Activated naive CD8-positive, alpha-beta T cell treated with anti-CD3 and anti-CD28 coated beads, Interleukin-2, amount 50 U/mL, for 24 hours (primary cell): ENCODE measurements around the gene RPS6KA2.

Experiments
- ATAC-seq: fragments of 150-1000 bp; cut with Tn5 transposase; one replicate; pipeline ENCODE4 v1.10.0; 2021
- DNase-seq: peaks from one replicate; pipeline ENCODE4 v3.0.0; 2021
- H3K27ac Mint-ChIP-seq: one replicate; pipeline ENCODE4 v1.8.0; 2021; ENCODE audit warnings: mild to moderate bottlenecking, mixed read lengths
- H3K27me3 Mint-ChIP-seq: one replicate; pipeline ENCODE4 v1.8.0; 2021; ENCODE audit warnings: mixed read lengths
- H3K36me3 Mint-ChIP-seq: one replicate; pipeline ENCODE4 v1.8.0; 2021; ENCODE audit warnings: low read depth, mixed read lengths
- H3K4me1 Mint-ChIP-seq: one replicate; pipeline ENCODE4 v1.8.0; 2021; ENCODE audit warnings: mixed read lengths
- H3K4me3 Mint-ChIP-seq: one replicate; pipeline ENCODE4 v1.8.0; 2021; ENCODE audit warnings: mild to moderate bottlenecking, moderate library complexity, mixed read lengths
- H3K9me3 Mint-ChIP-seq: one replicate; pipeline ENCODE4 v1.8.0; 2021; ENCODE audit warnings: mixed read lengths

Gene RPS6KA2

DNA sequence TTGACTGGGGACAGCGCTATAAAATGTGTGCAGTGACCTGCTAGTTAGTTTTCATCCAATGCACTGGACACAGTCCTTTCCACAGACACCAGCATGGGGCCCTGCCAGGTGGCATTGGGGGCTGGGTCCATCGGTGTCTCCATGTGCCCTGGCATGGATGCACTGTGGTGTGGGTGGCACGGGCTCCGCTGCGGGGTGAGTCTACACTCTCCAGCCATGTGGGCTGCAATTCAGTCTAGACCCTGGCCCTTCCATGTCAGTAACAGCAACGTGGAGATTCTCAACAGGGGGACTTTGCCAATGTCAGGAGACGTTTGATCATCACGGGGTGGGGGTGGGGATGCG lies 140.5 kb downstream of the RPS6KA2 start:
- Mint-ChIP-seq H3K27me3 (no peaks in the 10 kb centered on the region), H3K4me3 (no peak overlapping the region), H3K9me3 (peaks cover 12% of the 10 kb centered on the region), H3K27ac (no peak overlapping the region), H3K36me3 (peaks cover 10% of the 10 kb centered on the region), H3K4me1 (peaks cover 18% of the 10 kb centered on the region)
- ATAC-seq = no peak
- no peak for DNase-seq

DNA sequence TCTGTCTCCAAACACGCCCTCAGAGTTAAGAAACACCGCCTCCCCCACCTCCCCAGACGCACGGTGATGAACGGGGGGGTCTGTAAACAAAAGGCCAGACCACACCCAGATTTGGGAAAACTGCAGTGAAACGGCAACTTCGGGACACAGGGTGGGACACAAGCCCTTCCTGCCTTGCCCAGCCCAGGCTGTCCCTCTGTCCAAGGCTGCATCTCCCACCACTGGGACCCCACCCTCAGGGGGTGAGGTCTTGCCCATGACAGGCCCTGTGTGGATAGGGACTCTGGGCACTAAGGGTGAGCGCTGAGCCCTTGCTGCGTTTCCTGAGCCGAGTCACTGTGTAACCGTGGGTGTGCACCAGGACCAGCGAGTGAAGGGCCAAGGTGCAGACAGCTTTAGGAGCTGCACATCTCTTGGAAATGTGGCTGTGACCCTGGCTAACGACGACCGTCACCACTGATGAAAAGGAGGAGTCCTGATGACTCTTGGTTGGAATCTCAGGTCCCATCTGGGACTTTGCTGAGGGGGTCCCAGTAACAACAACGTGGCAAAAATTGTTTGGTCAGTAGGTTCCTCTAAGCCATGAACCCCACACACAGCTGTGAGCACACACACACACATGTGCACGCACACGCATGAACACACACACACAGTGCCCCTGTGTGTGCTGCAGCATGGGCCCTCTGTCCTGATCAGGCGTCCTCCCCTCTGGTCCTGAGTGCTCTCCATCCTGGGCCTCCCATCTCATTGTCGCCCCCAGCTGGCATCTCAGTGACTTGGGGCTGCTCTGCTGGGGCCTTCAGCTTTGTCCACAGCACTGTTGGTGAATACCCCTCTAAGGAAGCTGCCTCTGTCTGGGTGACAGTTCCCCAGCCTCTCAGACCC lies 141.2 kb downstream of the RPS6KA2 start:
- H3K4me3 Mint-ChIP-seq = no peak overlapping the region
- no peak for ATAC-seq
- H3K27me3 Mint-ChIP-seq = no peaks in the 10 kb centered on the region
- DNase-seq = no peak
- no peak overlapping the region for H3K27ac Mint-ChIP-seq
- H3K9me3 Mint-ChIP-seq = peaks cover 12% of the 10 kb centered on the region
- peaks cover 10% of the 10 kb centered on the region for H3K36me3 Mint-ChIP-seq
- H3K4me1 Mint-ChIP-seq = peaks cover 18% of the 10 kb centered on the region

- peaks cover 10% of the 10 kb centered on the region for H3K36me3 Mint-ChIP-seq
- no peak overlapping the region for H3K4me3 Mint-ChIP-seq
- H3K27me3 Mint-ChIP-seq = no peaks in the 10 kb centered on the region
- H3K9me3 Mint-ChIP-seq = peaks cover 12% of the 10 kb centered on the region
- DNase-seq (no peak), ATAC-seq (no peak)
- H3K27ac Mint-ChIP-seq = no peak overlapping the region
- peaks cover 18% of the 10 kb centered on the region for H3K4me1 Mint-ChIP-seq
Measured at GRCh38 chr6:166484863-166485262, 142.2 kb downstream of the RPS6KA2 start.

GRCh38 chr6:166483573-166484250 lies 143.3 kb downstream of the RPS6KA2 start:
- Mint-ChIP-seq H3K4me1 (peaks cover 16% of the 10 kb centered on the region), H3K36me3 (peaks cover 10% of the 10 kb centered on the region)

DNA sequence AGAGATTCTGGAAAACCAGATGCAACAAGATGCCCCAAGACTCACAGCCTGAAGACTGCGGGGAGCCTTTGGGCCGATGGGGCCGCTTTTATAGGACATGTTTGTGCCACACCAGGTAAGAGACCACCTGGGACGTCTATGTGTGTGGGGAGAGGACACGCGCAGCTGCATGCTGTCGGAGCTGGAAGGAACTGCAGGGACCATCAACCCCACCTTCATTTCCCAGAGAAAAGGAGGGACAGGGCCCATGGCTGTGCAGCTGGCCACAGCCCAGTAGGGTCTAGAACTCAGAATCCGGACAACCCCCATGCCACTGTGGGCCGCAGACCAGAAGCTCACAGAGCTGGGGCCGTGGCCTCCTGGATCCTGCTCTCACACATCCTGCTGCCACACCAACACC lies 144.0 kb downstream of the RPS6KA2 start:
- DNase-seq (no peak), ATAC-seq (no peak)
- H3K27me3 Mint-ChIP-seq = no peaks in the 10 kb centered on the region
- peaks cover 7% of the 10 kb centered on the region for H3K36me3 Mint-ChIP-seq
- peaks cover 8% of the 10 kb centered on the region for H3K9me3 Mint-ChIP-seq
- no peak overlapping the region for H3K4me3 Mint-ChIP-seq
- peaks cover 10% of the 10 kb centered on the region for H3K4me1 Mint-ChIP-seq
- H3K27ac Mint-ChIP-seq = no peak overlapping the region

More at GRCh38 chr6:166483573-166484250, 143.3 kb downstream of the RPS6KA2 start:
- H3K9me3 Mint-ChIP-seq = peaks cover 12% of the 10 kb centered on the region
- DNase-seq (no peak), ATAC-seq (no peak)
- no peak overlapping the region for H3K4me3 Mint-ChIP-seq
- H3K27me3 Mint-ChIP-seq = no peaks in the 10 kb centered on the region
- H3K27ac Mint-ChIP-seq = no peak overlapping the region

DNA sequence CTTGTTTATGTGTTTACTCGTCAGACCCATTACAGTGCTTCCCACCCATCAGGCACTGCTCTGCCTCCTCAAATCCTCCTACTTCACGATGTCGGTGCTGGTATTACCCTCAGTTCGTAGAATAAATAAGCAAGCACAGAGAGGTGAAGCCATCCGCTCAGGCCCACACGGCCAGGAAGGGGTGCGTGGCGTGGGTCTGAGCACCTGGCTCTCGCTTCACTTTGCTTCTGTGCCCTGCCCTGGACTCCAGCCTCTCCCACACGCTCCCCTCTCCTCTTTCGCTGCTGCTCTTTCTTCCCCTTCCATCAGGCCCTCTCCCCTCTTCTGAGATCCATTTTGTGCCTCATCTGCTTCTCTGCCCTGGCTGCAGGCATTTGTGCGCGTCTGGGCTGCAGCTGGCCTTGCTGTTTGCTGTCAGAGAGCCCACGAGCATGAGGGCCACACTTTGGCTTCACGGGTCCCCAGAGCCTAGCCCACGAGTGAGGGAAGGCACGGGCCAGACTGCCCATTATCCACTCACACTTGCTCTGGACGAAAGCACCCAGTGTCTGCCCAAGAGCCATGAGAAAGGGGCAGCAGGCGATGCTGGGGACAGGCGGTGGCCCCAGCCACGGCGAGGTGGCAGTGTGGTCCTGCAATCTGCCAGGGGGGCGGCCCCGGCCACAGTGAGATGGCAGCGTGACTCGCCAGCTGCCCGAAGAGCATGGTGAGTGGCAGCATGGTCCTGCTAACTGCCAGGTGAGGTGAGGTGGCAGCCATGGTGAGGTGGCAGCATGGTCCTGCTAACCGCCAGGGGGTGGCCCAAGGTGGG lies 148.1 kb downstream of the RPS6KA2 start:
- Mint-ChIP-seq H3K36me3 (no peaks in the 10 kb centered on the region), H3K4me1 (no peaks in the 10 kb centered on the region), H3K27ac (no peak overlapping the region), H3K9me3 (no peaks in the 10 kb centered on the region), H3K4me3 (no peak overlapping the region), H3K27me3 (no peaks in the 10 kb centered on the region)
- DNase-seq (no peak), ATAC-seq (no peak)

DNA sequence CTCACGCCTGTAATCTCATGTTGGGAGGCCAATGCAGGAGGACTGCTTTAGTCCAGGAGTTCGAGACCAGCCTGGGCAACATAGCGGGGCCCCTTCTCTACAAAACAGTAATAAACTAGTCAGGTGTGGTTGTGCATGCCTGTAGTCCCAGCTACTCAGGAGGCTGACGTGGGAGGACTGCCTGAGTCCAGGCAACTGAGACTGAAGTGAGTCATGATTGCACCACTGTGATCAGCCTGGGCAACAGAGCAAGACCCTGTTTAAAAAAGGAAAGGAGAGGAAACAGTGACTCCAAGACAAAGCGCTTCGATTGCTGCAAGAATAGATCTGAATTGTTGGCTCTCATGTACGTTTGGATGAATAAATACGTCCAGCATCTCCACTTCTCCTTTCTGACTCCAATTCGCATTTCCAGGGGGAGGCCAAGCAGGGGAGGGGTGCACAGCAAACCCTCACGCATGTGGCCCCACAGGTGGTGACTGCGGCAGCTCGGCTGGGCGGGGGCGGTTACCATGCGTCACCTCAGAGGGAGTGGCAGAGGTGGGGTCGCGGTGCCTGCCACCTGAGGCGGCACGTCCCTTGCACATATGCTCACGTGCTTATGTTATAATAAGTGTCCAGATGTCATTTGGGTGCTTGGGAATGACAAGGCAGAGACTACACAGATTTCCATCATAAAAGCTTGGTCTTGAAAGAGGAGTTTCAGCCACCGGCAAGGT lies 149.2 kb downstream of the RPS6KA2 start:
- no peaks in the 10 kb centered on the region for H3K36me3 Mint-ChIP-seq
- no peak overlapping the region for H3K27ac Mint-ChIP-seq
- H3K9me3 Mint-ChIP-seq = no peaks in the 10 kb centered on the region
- DNase-seq (no peak), ATAC-seq (no peak)
- no peaks in the 10 kb centered on the region for H3K27me3 Mint-ChIP-seq
- H3K4me3 Mint-ChIP-seq = no peak overlapping the region
- H3K4me1 Mint-ChIP-seq = no peaks in the 10 kb centered on the region

GRCh38 chr6:166476634-166477215 lies 150.3 kb downstream of the RPS6KA2 start:
- no peaks in the 10 kb centered on the region for H3K27me3 Mint-ChIP-seq
- H3K4me1 Mint-ChIP-seq = no peaks in the 10 kb centered on the region
- H3K36me3 Mint-ChIP-seq = no peaks in the 10 kb centered on the region
- H3K4me3 Mint-ChIP-seq = no peak overlapping the region
- DNase-seq = no peak
- no peak overlapping the region for H3K27ac Mint-ChIP-seq
- no peaks in the 10 kb centered on the region for H3K9me3 Mint-ChIP-seq
- no peak for ATAC-seq

- no peak overlapping the region for H3K27ac Mint-ChIP-seq
- no peak overlapping the region for H3K4me3 Mint-ChIP-seq
- no peak for DNase-seq
- no peaks in the 10 kb centered on the region for H3K36me3 Mint-ChIP-seq
- no peaks in the 10 kb centered on the region for H3K9me3 Mint-ChIP-seq
- no peaks in the 10 kb centered on the region for H3K27me3 Mint-ChIP-seq
- no peaks in the 10 kb centered on the region for H3K4me1 Mint-ChIP-seq
- no peak for ATAC-seq
Measured at GRCh38 chr6:166476061-166476591, 150.9 kb downstream of the RPS6KA2 start.

- Mint-ChIP-seq H3K27me3 (no peaks in the 10 kb centered on the region), H3K4me3 (no peak overlapping the region), H3K27ac (no peak overlapping the region), H3K4me1 (no peaks in the 10 kb centered on the region), H3K36me3 (no peaks in the 10 kb centered on the region), H3K9me3 (no peaks in the 10 kb centered on the region)
- no peak for DNase-seq
- ATAC-seq = no peak
Measured at GRCh38 chr6:166474721-166475565, 152.1 kb downstream of the RPS6KA2 start.

DNA sequence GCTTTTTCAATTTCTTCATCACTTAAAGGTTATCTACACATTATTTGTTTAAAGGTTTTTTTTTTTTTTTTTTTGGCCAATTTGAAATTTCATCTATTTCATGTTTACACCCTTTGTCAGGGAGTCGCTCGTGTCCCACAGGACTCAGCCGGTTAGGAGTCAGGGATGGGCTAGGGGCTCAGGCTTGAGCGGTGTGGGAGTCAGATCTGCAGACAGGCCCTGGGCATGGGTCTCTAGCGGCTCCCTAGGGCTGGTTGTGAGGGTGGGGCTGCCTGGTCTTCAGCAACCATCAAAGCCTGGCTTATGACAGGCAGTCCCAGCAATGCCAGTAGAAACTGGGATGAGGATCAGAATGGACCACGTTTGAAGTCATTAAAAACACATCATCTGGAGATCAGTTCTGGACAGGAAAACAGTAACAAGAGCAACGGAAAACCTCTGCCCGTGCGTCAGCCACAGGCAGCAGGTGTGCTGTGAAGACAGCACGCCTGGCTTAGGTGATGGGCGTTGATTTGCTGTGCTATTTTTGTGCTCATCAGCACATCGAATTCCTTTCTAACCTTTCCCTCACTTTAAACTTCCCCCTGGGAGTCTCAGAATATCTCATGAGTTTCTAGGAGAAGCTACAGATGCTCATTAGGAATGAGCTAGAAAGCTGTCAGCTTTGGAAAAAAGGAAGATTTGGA lies 153.0 kb downstream of the RPS6KA2 start:
- no peak for ATAC-seq

GRCh38 chr6:166472636-166473035 lies 154.4 kb downstream of the RPS6KA2 start:
- ATAC-seq (no peak), DNase-seq (no peak)
- Mint-ChIP-seq H3K9me3 (no peaks in the 10 kb centered on the region), H3K4me3 (no peak overlapping the region), H3K27ac (no peak overlapping the region), H3K4me1 (no peaks in the 10 kb centered on the region), H3K36me3 (no peaks in the 10 kb centered on the region), H3K27me3 (no peaks in the 10 kb centered on the region)

More for the DNA sequence above, 153.0 kb downstream of the RPS6KA2 start:
- Mint-ChIP-seq H3K4me3 (no peak overlapping the region), H3K36me3 (no peaks in the 10 kb centered on the region), H3K4me1 (no peaks in the 10 kb centered on the region), H3K27ac (no peak overlapping the region), H3K9me3 (no peaks in the 10 kb centered on the region), H3K27me3 (no peaks in the 10 kb centered on the region)
- DNase-seq = no peak
